ENCODE data around the gene ETNK2. TPM values are rescaled to one million over a fixed set of nuclear protein-coding genes. Genes with fewer than 3 reads are reported as not detected.
A peak's percentile ranks its signal among the peaks of the same experiment; 100 is the strongest.
"Not testable (repeated sequence)": the region's sequence is repeated elsewhere in the genome, so short reads cannot be mapped to it uniquely, and the experiment has no call there.

ETNK2 gene
- total RNA-seq, 2 donors from 2014 or later, result 16.7 to 24.4 TPM

- no peak overlapping the region for H3K9ac ChIP-seq (ENCODE audit: extremely low read depth, low read length, poor library complexity, severe bottlenecking)
- Mint-ChIP-seq H3K36me3 (ENCODE audit: low read depth) (no peaks in the 10 kb centered on the region), H3K4me3 (no peak overlapping the region), H3K27me3 (ENCODE audit: insufficient read depth) (no peaks in the 10 kb centered on the region), H3K27ac (no peak overlapping the region), H3K9me3 (no peaks in the 10 kb centered on the region), H3K4me1 (peaks cover 64% of the 10 kb centered on the region)
- no peak overlapping the region for H3K27ac ChIP-seq (ENCODE audit: low read depth, low read length)
- H3K4me3 ChIP-seq (ENCODE audit: low read length), result no peak overlapping the region
- no peaks in the 10 kb centered on the region for H3K27me3 ChIP-seq (ENCODE audit: control insufficient read depth, insufficient read depth, low read length, poor library complexity, severe bottlenecking)
- no peaks in the 10 kb centered on the region for H3K9me3 ChIP-seq (ENCODE audit: control insufficient read depth, low read length)
- no peaks in the 10 kb centered on the region for H3K36me3 ChIP-seq (ENCODE audit: control insufficient read depth, insufficient read depth, low read length)
- TF ChIP-seq CTCF (conservative IDR thresholded peaks at IDR 0.05), result no peak
- peaks cover 28% of the 10 kb centered on the region for H3K4me1 ChIP-seq (ENCODE audit: control insufficient read depth, insufficient read depth, low read length)
- 40 to 77% methylated on average over 1 to 2 of the region's 2 CpGs for WGBS, 2 experiments (ENCODE audit: insufficient coverage in 1 of 2, insufficient read length in 1 of 2)
- no peak for DNase-seq
These were observed 48.5 kb downstream of the ETNK2 start for GRCh38 chr1:204103431-204103741.

GRCh38 chr1:204102739-204103430, 49.0 kb downstream of the ETNK2 start:
- TF ChIP-seq CTCF (conservative IDR thresholded peaks at IDR 0.05), result no peak
- Mint-ChIP-seq H3K4me3 (no peak overlapping the region), H3K4me1 (peaks cover 59% of the 10 kb centered on the region), H3K27me3 (ENCODE audit: insufficient read depth) (no peaks in the 10 kb centered on the region), H3K27ac (no peak overlapping the region), H3K36me3 (ENCODE audit: low read depth) (no peaks in the 10 kb centered on the region), H3K9me3 (no peaks in the 10 kb centered on the region)
- no peak for DNase-seq
- H3K4me1 ChIP-seq (ENCODE audit: control insufficient read depth, insufficient read depth, low read length), result peaks cover 28% of the 10 kb centered on the region
- 61 to 63% methylated on average over 2 to 3 of the region's 3 CpGs for WGBS, 2 experiments (ENCODE audit: insufficient coverage in 1 of 2, insufficient read length in 1 of 2)
- H3K27ac ChIP-seq (ENCODE audit: low read depth, low read length), result no peak overlapping the region
- H3K9ac ChIP-seq (ENCODE audit: extremely low read depth, low read length, poor library complexity, severe bottlenecking), result no peak overlapping the region
- H3K9me3 ChIP-seq (ENCODE audit: control insufficient read depth, low read length), result no peaks in the 10 kb centered on the region
- no peak overlapping the region for H3K4me3 ChIP-seq (ENCODE audit: low read length)
- H3K36me3 ChIP-seq (ENCODE audit: control insufficient read depth, insufficient read depth, low read length), result no peaks in the 10 kb centered on the region
- H3K27me3 ChIP-seq (ENCODE audit: control insufficient read depth, insufficient read depth, low read length, poor library complexity, severe bottlenecking), result no peaks in the 10 kb centered on the region

GRCh38 chr1:204102029-204102611, 49.7 kb downstream of the ETNK2 start:
- Mint-ChIP-seq H3K27me3 (ENCODE audit: insufficient read depth) (no peaks in the 10 kb centered on the region), H3K9me3 (no peaks in the 10 kb centered on the region), H3K4me1 (peaks cover 53% of the 10 kb centered on the region), H3K36me3 (ENCODE audit: low read depth) (no peaks in the 10 kb centered on the region), H3K4me3 (no peak overlapping the region), H3K27ac (peak overlapping the region; percentile 72)
- no peak overlapping the region for H3K4me3 ChIP-seq (ENCODE audit: low read length)
- TF ChIP-seq CTCF (conservative IDR thresholded peaks at IDR 0.05), result peak; percentile 25
- H3K36me3 ChIP-seq (ENCODE audit: control insufficient read depth, insufficient read depth, low read length), result no peaks in the 10 kb centered on the region
- H3K9ac ChIP-seq (ENCODE audit: extremely low read depth, low read length, poor library complexity, severe bottlenecking), result no peak overlapping the region
- no peak for DNase-seq
- H3K27me3 ChIP-seq (ENCODE audit: control insufficient read depth, insufficient read depth, low read length, poor library complexity, severe bottlenecking), result no peaks in the 10 kb centered on the region
- no peaks in the 10 kb centered on the region for H3K9me3 ChIP-seq (ENCODE audit: control insufficient read depth, low read length)
- peaks cover 23% of the 10 kb centered on the region for H3K4me1 ChIP-seq (ENCODE audit: control insufficient read depth, insufficient read depth, low read length)
- no peak overlapping the region for H3K27ac ChIP-seq (ENCODE audit: low read depth, low read length)
- WGBS, 2 experiments (ENCODE audit: insufficient coverage in 1 of 2, insufficient read length in 1 of 2), result 78 to 88% methylated on average over 5 to 13 of the region's 13 CpGs

GRCh38 chr1:204099754-204100153, 52.1 kb downstream of the ETNK2 start:
- not testable (repeated sequence) for H3K9ac ChIP-seq (ENCODE audit: extremely low read depth, low read length, poor library complexity, severe bottlenecking); H3K9me3 ChIP-seq (ENCODE audit: control insufficient read depth, low read length); H3K9me3 Mint-ChIP-seq; H3K4me3 ChIP-seq (ENCODE audit: low read length); H3K27ac ChIP-seq (ENCODE audit: low read depth, low read length); H3K27me3 ChIP-seq (ENCODE audit: control insufficient read depth, insufficient read depth, low read length, poor library complexity, severe bottlenecking); H3K27ac Mint-ChIP-seq; H3K4me3 Mint-ChIP-seq; H3K36me3 Mint-ChIP-seq (ENCODE audit: low read depth); H3K36me3 ChIP-seq (ENCODE audit: control insufficient read depth, insufficient read depth, low read length); H3K27me3 Mint-ChIP-seq (ENCODE audit: insufficient read depth); DNase-seq
- H3K4me1 ChIP-seq (ENCODE audit: control insufficient read depth, insufficient read depth, low read length), result peaks cover 23% of the 10 kb centered on the region
- H3K4me1 Mint-ChIP-seq, result peaks cover 63% of the 10 kb centered on the region
- WGBS, 2 experiments (ENCODE audit: insufficient coverage in 1 of 2, insufficient read length in 1 of 2), result 93 to 100% methylated on average over 2 of the region's 2 CpGs
